GM19463 (cell line): ENCODE measurements around the gene LASP1NB.
"Not testable (repeated sequence)": the region's sequence is repeated elsewhere in the genome, so short reads cannot be mapped to it uniquely, and the experiment has no call there.

ENCODE experiments used
- ATAC-seq: cut with Tn5 transposase; IDR thresholded peaks from one replicate; pipeline ENCODE4 v1.9.1; 2021; ENCODE audit warnings: mild to moderate bottlenecking, moderate library complexity; ENCODE audit not compliant: unreplicated experiment

The LASP1NB gene

DNA sequence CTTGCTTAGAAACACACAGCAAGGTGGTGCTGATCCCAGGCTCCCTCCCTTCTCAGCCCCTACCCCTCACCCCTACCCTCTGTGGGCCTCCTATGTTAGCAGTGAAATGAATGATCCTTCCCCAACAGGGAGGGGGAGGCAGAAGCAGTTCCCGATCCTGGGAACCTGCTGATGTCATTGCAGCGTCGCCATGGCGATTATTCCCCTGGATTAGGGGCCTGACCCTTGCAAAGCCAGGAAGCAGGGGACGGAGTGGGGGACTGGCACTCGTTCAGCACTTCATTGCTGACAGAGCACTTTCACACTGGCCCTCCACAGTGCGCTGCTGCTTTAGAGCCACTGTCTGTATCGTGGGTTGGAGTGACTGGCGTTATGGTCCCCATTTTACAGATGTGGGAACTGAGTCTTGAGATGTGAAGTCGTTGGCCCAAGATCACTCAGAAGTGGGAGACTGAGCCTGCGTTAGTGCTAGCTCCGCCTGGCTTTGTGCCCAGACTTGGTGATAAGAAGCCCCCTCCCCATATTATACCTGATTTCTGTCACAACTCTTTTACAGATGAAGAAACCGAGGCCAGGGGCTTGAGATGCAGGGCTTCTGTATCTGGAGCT is 29.0 kb upstream of the LASP1NB start:
- no peak for ATAC-seq

DNA sequence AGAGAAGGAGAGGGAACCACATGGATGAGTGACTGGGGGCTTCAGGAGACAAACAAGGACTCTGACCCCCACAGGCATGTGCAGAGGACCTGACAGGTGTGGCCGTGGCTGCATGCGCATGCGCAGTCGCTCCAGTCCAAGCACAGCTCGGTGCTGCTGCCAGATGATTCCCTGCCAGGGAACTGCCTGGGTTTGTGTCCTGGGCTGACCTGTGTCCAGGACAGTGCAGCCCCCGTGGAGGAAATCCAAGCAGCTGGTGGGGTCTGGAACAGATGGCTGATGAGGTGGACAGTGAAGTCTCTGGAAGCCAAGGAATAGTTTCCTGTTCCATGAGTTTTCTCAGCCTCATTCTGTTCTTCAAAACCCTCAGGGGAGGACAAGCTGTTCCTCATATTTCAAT is 28.2 kb upstream of the LASP1NB start:
- ATAC-seq: no peak

DNA sequence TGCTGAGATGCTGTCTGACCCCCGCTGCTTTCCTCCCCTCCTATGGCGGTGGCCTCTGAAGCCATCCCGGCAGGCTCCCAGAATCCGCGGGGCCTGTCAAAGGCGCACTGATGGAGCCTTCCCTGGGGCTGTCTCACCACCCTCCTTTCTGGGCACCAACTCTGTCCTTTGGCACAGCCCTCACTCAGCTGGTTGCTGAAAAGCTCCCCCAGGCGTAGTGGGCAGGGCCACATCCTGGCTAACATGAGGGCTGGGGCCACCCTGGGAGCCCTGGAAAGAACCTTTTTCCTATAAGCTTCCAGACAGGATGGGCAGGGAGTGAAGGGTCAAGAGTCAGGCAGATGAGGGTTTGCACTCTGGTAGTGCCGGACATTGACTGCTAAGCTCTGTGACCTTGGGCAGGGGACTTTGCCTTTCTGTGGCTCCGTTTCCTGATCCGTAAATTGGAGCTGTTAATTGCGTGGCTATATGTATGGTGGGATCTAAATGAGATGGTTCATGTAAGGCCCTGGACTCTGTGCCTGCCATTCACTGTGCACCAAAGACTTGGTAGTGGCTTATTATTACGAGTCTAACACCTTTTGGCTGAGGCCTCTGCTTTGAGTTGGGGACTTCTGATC is 27.6 kb upstream of the LASP1NB start:
- ATAC-seq: no peak

DNA sequence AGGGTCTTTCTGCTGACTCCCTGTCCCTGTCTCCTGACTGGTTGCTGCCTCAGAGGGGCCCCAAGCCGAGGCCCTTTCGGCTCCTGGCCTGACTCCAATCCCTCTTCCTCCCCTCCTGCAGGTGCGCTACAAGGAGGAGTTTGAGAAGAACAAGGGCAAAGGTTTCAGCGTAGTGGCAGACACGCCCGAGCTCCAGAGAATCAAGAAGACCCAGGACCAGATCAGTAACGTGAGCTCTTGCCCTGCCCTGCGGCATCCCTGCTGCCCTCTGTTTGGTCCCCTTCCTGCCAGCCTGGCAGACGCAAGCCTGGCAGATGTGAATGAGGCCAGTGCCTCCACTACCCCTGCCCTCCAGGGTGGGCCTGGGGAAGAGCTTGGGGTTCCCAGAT is 27.1 kb upstream of the LASP1NB start:
- ATAC-seq: peak; percentile 13

DNA sequence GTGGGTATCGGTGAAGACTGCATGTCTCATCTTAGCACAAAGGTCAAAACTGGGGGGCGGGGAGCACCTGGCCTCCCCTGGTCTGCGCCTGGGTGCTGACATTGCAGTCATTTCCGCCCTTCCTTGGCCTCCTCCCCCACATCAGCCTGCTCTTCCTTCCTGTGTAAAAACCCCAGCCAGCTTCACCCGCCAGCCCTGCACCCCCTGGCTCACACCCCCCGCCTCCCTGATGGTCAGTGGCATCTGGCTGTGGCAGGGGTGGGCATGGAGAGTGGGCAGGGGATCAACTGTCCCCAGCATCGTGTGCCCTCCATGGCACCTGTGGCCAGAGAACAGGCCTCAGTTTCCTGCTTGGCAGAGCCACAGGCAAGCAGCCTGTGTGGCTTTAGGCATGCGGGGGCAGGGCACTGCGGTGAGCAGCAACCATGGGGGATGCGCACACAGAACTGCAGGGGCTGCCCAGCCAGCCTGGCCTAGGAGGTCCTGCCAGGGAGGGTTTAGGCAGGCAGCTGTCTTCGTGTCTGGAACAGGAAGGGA is 26.5 kb upstream of the LASP1NB start:
- peak; percentile 89 for ATAC-seq

DNA sequence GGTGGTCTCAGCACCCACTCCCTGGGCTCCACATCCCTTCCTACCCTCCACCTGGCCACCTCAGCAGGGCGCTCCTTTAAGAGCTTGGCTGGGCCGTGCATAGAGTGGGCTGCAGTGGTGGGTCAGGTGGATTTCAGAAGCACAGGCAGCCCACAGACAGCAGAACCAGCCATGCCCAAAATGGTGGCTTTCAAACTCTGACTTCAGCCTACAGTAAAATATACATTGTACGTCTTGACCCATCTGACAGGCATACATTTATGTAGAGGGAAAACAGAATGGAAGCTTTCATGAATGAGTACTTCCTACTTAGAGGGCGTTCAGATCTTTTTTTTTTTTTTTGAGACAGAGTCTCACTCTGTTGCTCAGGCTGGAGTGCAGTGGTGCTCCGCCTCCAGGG is 26.0 kb upstream of the LASP1NB start:
- no peak for ATAC-seq

DNA sequence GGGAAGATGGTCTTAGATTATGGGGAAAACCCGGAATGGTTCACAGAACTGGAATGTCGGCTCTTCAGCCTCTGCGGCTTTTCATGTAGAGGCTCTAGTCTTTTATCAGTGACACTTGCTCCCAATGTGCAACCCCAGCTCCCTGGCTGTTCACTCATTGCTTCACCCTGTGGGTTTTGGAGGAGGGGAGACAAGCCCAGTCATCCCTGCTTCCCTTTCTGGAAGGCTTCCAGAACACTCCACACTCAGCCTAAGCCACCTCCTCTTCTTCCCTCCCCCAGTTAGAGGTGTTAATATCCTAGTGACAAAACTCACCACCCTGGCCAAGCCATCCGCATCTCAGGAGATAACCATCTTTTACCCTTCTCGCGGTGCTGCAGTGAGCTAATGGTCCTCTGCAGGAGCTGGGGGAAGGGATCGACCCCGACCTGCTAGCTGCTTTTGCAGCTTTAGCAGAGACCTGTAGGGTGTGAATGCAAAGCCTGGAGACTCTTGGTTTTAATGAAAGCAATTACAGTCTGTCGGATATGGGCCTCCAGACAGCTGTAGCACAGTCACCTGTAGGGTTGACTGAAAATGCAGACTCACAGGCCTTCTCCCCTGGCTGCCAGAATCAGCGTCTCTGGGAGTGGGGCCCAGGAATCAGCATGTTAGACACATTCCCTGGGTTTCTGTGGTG is 24.3 kb upstream of the LASP1NB start:
- ATAC-seq: no peak

DNA sequence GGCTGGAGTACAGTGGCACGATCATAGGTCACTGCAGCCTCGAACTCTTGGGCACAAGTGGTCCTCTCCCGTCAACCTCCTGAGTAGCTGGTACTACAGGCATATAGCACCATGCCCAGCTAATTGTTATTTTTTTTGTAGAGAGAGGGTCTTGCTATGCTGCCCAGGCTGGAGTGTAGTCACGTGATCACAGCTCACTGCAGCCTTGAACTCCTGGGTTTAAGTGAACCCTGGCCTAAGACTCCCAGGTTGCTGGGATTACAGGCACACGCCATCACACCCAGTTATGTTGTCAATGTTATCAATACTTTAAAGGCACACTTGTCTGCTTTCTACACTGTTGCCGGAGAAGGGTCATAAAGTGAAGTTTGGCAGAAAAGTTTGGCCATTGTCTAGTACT is 22.0 kb upstream of the LASP1NB start:
- ATAC-seq: no peak

DNA sequence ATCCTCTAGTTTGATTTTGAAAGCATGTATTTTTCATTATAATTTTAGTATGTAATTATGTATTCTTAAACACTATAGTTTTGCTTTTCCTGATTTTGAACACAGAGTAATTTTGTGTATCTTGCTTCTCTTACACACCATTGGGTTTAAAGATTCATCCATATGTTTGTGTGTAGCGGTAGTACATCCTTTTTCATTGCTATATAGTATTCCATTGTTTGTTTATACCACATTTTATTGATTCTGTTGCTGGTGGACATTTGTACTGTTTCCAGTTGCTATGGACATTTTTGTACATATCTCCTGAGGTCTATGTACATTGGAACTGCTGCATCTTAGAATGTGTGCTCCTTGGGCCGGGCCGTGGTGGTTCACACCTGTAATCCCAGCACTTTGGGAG is 20.5 kb upstream of the LASP1NB start:
- ATAC-seq: no peak

DNA sequence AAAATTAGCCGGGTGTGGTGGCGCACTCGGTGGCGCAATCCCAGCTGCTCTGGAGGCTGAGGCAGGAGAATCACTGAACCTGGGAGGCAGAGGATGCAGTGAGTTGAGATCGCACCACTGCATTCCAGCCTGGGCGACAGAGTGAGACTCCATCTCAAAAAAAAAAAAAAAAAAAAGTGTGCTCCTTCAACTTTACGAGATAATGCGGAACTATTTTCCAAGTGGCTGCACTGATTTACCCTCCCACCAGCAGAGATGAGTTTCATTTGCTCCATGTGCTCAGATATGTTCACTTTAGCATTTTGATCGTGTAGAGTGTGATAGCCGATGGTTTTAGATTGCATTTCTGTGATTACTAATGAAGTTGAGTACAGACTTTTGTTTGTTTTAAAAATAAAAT is 20.0 kb upstream of the LASP1NB start:
- no peak for ATAC-seq

DNA sequence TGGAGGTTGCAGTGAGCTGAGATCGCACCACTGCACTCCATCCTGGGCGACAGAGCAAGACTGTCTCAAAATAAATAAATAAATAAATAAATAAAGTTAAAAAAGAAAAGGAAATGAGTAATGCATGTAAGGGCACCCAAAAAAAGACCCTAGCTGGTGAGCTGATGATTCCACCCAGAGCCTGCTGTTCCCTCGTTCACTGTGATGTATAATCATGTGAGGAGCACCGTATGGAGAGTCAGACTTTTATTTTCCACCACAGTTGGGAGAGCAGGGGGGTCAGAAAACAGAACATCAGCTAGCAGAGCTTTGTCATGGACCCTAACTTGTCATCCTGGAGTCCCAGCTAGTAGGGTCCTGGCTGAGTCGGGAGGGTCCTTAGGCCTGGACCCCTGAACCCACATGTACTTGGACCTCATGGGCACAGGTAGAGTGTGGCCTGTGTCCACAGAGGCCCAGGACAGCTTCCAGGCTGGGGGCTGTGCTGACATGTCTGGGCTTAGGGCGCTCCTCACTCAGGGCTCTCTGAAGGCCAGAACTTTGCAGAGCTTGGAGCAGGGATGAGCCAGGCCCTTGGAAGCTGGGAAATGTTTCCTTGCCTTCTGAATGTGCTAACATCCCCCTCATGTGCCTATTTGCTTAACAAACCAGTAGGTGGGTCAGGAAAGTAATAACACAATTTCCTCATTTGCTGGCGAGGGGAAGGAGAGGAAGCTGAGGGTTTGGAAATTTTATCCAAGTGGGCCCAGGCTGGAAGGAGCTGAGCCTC is 18.8 kb upstream of the LASP1NB start:
- no peak for ATAC-seq

DNA sequence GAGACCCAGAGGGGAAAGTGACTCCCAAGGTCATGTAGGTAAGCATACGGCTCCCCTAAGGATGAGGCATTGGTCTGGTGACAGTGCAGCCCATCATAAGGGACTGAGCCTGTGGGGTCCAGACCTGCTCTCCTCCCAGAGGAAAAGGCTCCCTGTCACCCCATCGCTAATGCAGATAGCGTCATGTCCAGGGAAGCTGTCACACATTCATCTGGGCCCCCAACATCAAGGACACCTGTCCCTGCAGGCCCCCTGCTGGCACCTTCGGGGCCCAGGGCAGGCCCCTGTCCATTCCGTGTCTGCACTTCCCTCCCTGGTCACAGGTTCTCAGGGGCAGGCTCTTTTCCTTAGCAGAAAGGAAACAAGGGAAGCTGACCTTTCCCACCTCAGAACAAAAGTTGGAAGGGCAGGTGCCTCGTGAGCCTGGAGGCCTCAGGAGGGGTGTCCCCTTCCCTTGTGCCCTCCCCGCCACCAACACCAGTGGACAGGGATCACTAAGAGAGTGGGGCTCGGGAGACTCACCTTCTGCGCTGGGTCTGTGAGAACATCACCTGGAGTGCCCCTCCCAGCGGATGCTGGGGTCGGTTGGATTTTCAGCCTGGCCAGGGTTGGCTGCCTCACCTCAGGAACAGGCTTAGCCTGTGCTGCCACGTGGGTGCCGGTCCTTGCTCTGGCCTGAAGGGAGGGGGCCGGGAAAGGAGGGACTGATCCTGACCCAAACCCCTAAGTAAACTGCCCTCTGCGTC is 17.3 kb upstream of the LASP1NB start:
- ATAC-seq: no peak

DNA sequence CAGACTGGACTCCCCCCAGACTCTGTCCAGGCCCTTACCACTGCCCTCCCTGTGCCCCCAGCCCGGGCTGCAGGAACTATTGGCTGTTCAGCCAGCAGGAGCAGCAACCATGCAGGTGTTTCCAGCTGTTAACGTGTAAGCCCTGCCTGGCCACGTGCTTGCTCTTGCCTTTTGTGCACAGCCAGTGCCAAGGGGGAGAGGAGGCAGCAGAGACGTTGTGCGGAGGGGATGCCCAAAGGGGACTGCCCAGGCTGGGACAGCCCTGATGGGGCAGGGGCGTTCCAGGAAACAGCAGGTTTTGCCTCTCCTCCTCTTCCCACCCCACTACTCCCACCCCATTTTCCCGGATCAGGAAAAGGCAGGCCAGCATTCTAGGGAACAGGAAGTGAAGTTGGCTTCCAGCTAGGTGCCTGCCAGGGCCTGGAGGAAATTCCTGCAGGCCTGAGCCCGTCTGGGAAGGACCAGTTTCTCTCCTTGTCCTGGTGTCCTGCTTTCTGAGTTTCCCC is 16.7 kb upstream of the LASP1NB start:
- ATAC-seq: no peak

DNA sequence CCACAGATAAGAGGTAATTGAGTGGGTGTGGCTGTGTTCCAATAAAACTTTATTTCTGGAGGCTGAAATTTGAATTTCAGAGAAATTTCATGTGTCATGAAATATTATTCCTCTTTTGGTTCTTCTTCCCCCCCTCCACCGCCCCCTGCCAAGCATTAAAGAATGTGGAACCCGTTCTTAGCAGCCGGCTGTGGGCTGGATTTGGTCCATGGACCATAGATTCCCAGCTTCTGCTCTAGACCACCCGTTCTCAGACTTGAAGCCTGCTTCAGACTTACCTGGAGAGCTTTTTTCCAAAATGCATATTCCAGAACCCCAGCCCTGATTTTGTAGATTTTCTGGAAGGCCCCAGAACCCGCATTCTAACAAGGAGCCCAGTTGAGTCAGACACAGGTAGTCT is 15.1 kb upstream of the LASP1NB start:
- ATAC-seq: no peak

DNA sequence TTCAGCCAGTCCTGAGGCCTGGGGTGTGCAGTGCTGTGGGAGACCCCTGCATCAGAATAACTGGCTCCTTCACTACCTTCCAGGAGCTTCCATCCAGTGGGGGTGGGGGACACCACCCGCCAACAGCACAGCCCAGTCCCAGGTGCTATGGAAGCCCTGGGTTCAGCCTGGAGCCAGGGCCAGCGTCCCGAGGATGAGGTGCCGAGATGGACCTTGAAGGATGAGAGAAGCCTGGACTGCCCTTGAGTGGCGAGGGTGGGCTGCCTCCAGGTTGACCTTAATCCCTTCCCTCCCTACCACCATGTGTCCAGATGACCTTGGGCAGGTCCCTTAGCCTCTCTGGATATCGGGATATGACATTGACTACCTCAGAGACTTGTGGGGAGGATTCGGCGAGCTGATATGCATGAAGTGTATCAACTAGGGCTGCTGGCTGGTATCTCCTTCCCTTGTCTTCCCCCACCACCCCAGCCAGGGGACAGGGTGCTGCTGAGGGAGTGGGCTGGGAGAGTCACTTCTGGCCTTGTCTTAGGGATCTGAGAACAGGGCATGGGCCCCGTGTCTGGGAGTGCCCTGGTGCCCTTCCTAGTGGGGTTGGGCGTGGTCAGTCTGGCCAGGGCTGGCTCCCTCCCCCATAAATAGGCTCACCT is 14.2 kb upstream of the LASP1NB start:
- ATAC-seq: no peak

DNA sequence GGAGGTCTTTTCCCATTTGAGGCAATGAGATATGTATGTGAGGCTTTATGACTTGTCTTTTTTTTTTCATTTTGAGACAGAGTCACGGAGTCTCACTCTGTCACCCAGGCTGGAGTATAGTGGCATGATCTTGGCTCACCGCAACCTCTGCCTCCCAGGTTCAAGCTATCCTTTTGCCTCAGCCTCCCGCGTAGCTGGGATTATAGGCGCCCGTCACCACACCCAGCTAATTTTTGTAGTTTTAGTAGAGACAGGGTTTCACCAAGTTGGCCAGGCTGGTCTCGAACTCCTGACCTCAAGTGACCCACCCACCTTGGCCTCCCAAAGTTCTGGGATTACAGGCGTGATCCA is 13.7 kb upstream of the LASP1NB start:
- ATAC-seq: not testable (repeated sequence)

DNA sequence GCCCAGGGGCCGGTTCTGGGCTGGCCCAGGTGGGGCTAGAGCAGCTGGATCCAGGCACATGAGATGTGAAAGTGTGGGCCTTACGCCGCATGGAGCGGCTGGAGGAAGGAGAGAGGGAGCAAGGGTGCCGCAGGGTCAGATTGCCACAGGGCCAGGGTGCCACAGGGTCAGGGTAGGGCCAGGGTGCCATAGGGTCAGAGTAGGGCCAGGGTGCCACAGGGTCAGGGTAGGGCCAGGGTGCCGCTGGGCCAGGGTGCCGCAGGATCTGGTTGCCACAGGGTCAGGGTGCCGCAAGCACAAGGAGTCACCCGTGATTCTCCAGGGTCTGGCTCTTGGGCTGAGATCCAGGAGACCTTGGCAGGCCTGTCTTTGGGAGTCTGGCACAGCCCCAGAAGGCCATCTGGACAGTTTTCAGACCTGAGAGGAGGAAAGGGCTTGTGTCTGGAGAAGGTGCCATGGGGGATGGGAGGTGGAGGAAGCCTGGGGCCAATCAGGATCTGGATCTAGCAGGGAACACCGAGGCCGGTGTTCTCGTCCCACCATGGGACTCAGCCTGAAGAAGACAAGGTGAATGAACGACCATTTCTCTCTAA is 13.1 kb upstream of the LASP1NB start:
- ATAC-seq: no peak

DNA sequence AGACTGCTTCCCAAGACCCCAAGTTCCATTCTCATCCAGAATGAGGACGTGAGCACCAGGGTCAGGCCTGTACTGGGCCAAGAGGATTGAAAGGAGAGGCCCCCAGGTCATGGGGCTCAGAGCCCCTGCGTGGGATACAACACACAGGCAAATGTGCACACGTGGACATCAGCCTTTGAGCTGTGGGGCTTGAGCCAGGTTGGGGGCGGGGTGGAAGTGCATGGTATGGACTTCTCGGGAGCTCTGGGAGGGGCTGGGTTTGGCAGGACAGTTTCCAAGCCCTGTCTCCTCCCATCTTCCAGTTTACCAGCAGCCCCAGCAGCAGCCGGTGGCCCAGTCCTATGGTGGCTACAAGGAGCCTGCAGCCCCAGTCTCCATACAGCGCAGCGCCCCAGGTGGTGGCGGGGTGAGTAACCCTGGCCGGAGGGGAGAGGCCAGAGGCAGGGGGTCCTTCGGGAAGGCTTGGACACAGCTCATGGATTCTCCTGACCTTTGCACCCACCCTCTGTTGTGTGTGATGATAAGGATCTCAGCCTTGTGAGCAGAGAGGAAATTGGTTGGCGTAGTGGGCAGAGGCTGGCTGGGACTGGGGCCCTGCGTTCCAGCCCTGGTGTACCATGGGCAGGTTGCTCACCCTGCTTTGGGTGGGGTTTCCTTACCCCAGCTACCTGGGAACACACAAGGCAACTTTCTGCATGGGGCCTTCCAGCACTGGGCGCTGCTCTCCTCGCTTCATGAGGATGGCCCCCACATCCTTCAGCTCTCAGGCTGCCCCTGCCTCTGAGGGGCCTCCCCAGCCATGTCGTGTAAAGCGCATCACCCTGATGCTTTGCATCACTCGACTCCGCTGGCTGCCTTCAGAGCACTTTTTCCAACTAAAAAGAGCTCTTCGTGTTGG is 10.4 kb upstream of the LASP1NB start:
- no peak for ATAC-seq

DNA sequence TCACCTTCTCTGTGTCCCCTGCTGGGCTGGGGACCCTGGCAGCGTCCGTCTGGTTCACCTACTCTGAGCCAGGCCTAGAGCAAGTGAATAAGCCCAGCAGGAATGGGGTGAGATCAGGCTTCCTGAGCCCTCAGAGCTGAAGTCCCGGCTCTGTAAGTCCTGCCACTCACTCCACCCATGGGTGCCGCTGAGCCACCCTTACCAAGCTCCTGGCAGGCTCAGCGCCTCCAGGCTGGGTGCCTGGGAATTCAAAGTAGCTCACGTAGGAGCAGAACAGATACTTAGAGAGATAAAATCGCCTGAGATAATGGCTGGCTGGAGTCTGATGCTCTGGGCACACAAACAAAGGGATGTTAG is 9.8 kb upstream of the LASP1NB start:
- no peak for ATAC-seq
